Gastrocnemius medialis (tissue), 4 donors: Measurements from ENCODE around the gene RAET1L. TPM values are rescaled to one million over a fixed set of nuclear protein-coding genes. Genes with fewer than 3 reads are reported as not detected.
"Not testable (repeated sequence)": the region's sequence is repeated elsewhere in the genome, so short reads cannot be mapped to it uniquely, and the experiment has no call there.

Experiments used
- ATAC-seq, 2 donors: fragments of 150-250 bp; one replicate each; pipeline ENCODE4 v1.9.1; 2016
- DNase-seq, 2 donors: peaks; one replicate each; pipeline ENCODE4 v3.0.0-alpha.2; 2019
- H3K27ac ChIP-seq, 4 donors: fragments of 200-600 bp; sonication (generic); 1 replicate in 1 of 4; 2 replicates in 3 of 4; pipeline ENCODE4 v1.5.1; 2016 to 2018; ENCODE audit warnings: mild to moderate bottlenecking in 2 of 4, moderate library complexity in 1 of 4
- H3K27me3 ChIP-seq, 3 donors: fragments of 200-600 bp; sonication (generic) in 2 of 3; 1 replicate in 1 of 3; 2 replicates in 2 of 3; pipeline versions ENCODE4 v1.5.1 to v1.6.0; 2016 to 2019; ENCODE audit warnings: mild to moderate bottlenecking in 1 of 3, moderate library complexity in 1 of 3
- H3K36me3 ChIP-seq, 2 donors: fragments of 200-600 bp; sonication (generic) in 1 of 2; one replicate each; pipeline ENCODE4 v1.5.1; 2017 to 2018
- H3K4me1 ChIP-seq, 2 donors: fragments of 200-600 bp; sonication (generic) in 1 of 2; one replicate each; pipeline ENCODE4 v1.5.1; 2016 to 2017; ENCODE audit warnings: mild to moderate bottlenecking in 2 of 2
- H3K4me3 ChIP-seq, 4 donors: fragments of 200-600 bp; sonication (generic) in 3 of 4; 1 replicate in 1 of 4; 2 replicates in 3 of 4; pipeline ENCODE4 v1.5.1; 2016 to 2019; ENCODE audit warnings: mild to moderate bottlenecking in 2 of 4
- H3K9me3 ChIP-seq, 3 donors: fragments of 200-600 bp; sonication (generic) in 2 of 3; 1 replicate in 1 of 3; 2 replicates in 2 of 3; pipeline ENCODE4 v1.5.1; 2016 to 2019
- CTCF ChIP-seq, 5 experiments: fragments of 450-650 bp in 3 of 5; fragments of 200-600 bp in 2 of 5; sonication (generic) in 2 of 5; IDR thresholded peaks in 4 of 5; conservative IDR thresholded peaks in 1 of 5; 1 replicate in 4 of 5; 2 replicates in 1 of 5; pipeline ENCODE4 v1.5.1; 2016 to 2019; ENCODE audit warnings: antibody characterized with exemption in 5 of 5, mild to moderate bottlenecking in 3 of 5, moderate library complexity in 3 of 5
- POLR2A ChIP-seq, 2 donors: fragments of 450-650 bp; IDR thresholded peaks; one replicate each; pipeline ENCODE4 v1.6.1; 2017; ENCODE audit warnings: antibody characterized with exemption in 2 of 2, mild to moderate bottlenecking in 2 of 2, moderate library complexity in 2 of 2
- in situ Hi-C, 4 donors: fragments of 200-750 bp; cut with MboI; loops; one replicate each; pipeline versions ENCODE4 v1.15.0 to v1.8.0; 2017; ENCODE audit warnings: low sequenced_read_pairs in 4 of 4
- intact Hi-C: fragments of 100-400 bp; cut with DNase I; formaldehyde crosslinking; loops from one replicate; pipeline ENCODE4 v1.15.1; 2023; ENCODE audit warnings: low total_unique reads
- total RNA-seq, 4 donors: library from RNA; depleted of rRNA; stranded (reverse); fragments of >200 nt; gene quantifications; one replicate each; pipeline versions ENCODE4 v1.1.0 to v1.2.3, GENCODE V29; 2016

Gene RAET1L
- total RNA-seq, 4 donors from 2014 or later, result not detected

GRCh38 chr6:150012846-150013784, 12.2 kb downstream of the RAET1L start:
- H3K27me3 ChIP-seq, result peaks cover 44 to 60% (median 58%) of the 10 kb centered on the region in 3 donors
- H3K36me3 ChIP-seq, intact Hi-C loops, H3K4me1 ChIP-seq, DNase-seq, H3K4me3 ChIP-seq, H3K9me3 ChIP-seq, H3K27ac ChIP-seq, ATAC-seq: not testable (repeated sequence)
- in situ Hi-C loops, result loop anchor here in 2 of 4 donors (10.0 to 25.0 kb wide), 2 partner anchors 176 to 178 kb away; no protein-coding TSS in a partner anchor

- Histone ChIP-seq H3K36me3 (no peaks in the 10 kb centered on the region), H3K27me3 (peaks cover 22 to 47% (median 38%) of the 10 kb centered on the region in 3 donors), H3K4me3 (no peak overlapping the region), H3K27ac (no peak overlapping the region), H3K4me1 (peaks cover 3 to 7% of the 10 kb centered on the region in 2 donors), H3K9me3 (no peaks in the 10 kb centered on the region)
- no peak for DNase-seq
- intact Hi-C loops (no loop called here), in situ Hi-C loops (loop anchor here in 1 of 4 donors (25.0 kb wide), 1 partner anchor 171 kb away; no protein-coding TSS in a partner anchor)
- no peak for ATAC-seq
- TF ChIP-seq POLR2A (IDR thresholded peaks at IDR 0.05), result no peak
- TF ChIP-seq CTCF (IDR thresholded peaks at IDR 0.05 in 4 of 5, conservative IDR thresholded peaks at IDR 0.05 in 1 of 5), result no peak
These were observed 16.7 kb downstream of the RAET1L start for GRCh38 chr6:150008588-150008987.

- intact Hi-C loops (no loop called here), in situ Hi-C loops (loop anchor here in 1 of 4 donors (25.0 kb wide), 1 partner anchor 170 kb away; no protein-coding TSS in a partner anchor)
- ATAC-seq (no peak), DNase-seq (no peak)
- no peak overlapping the region for H3K27ac ChIP-seq
- peaks cover 3 to 7% of the 10 kb centered on the region in 2 donors for H3K4me1 ChIP-seq
- TF ChIP-seq POLR2A (IDR thresholded peaks at IDR 0.05) (no peak), CTCF (IDR thresholded peaks at IDR 0.05 in 4 of 5, conservative IDR thresholded peaks at IDR 0.05 in 1 of 5) (peak in 1 of 5 experiments; percentile 34)
- no peaks in the 10 kb centered on the region for H3K36me3 ChIP-seq
- peaks cover 14 to 41% (median 30%) of the 10 kb centered on the region in 3 donors for H3K27me3 ChIP-seq
- no peak overlapping the region for H3K4me3 ChIP-seq
- no peaks in the 10 kb centered on the region for H3K9me3 ChIP-seq
These were observed 18.3 kb downstream of the RAET1L start for GRCh38 chr6:150006961-150007464.

- Histone ChIP-seq H3K4me3 (peak overlapping the region; percentile 59 to 74 (median 71)), H3K27ac (no peak overlapping the region), H3K4me1 (peaks cover 3 to 7% of the 10 kb centered on the region in 2 donors), H3K36me3 (no peaks in the 10 kb centered on the region), H3K27me3 (peaks cover 14 to 33% (median 23%) of the 10 kb centered on the region in 3 donors), H3K9me3 (no peaks in the 10 kb centered on the region)
- in situ Hi-C loops (loop anchor here in 1 of 4 donors (25.0 kb wide), 1 partner anchor 169 kb away; no protein-coding TSS in a partner anchor), intact Hi-C loops (no loop called here)
- ATAC-seq, result no peak
- DNase-seq, result no peak
- no peak for TF ChIP-seq CTCF (IDR thresholded peaks at IDR 0.05 in 4 of 5, conservative IDR thresholded peaks at IDR 0.05 in 1 of 5)
- no peak for TF ChIP-seq POLR2A (IDR thresholded peaks at IDR 0.05)
These were observed 19.3 kb downstream of the RAET1L start for GRCh38 chr6:150005761-150006651.
